GM21526 (cell line): Measurements from ENCODE around the gene ZBED4.
"Not testable (repeated sequence)": the region's sequence is repeated elsewhere in the genome, so short reads cannot be mapped to it uniquely, and the experiment has no call there.

Experiments
- ATAC-seq: cut with Tn5 transposase; IDR thresholded peaks from one replicate; pipeline ENCODE4 v1.9.1; 2021; ENCODE audit warnings: moderate library complexity; ENCODE audit not compliant: unreplicated experiment, low FRiP score

Gene ZBED4

GRCh38 chr22:49826603-49827270 lies 26.9 kb upstream of the ZBED4 start:
- ATAC-seq: no peak

GRCh38 chr22:49827271-49827852 lies 26.3 kb upstream of the ZBED4 start:
- no peak for ATAC-seq

- ATAC-seq: no peak
These were observed 25.6 kb upstream of the ZBED4 start, which contains the start of gene BRD1 for GRCh38 chr22:49827853-49828598. BRD1 (minus strand) TSS chr22:49827873; CDS start chr22:49824317, 3,556 bp downstream.

- ATAC-seq: no peak
These were observed 25.1 kb upstream of the ZBED4 start for GRCh38 chr22:49828599-49828965.

GRCh38 chr22:49829044-49829853 lies 24.4 kb upstream of the ZBED4 start:
- ATAC-seq: no peak

GRCh38 chr22:49833340-49834007 lies 20.2 kb upstream of the ZBED4 start:
- ATAC-seq: no peak

- no peak for ATAC-seq
These were observed 14.6 kb upstream of the ZBED4 start for GRCh38 chr22:49838771-49839717.

- ATAC-seq: no peak
These were observed 8.4 kb upstream of the ZBED4 start for GRCh38 chr22:49845241-49845640.

- no peak for ATAC-seq
These were observed 7.8 kb upstream of the ZBED4 start for GRCh38 chr22:49845666-49846459.

- no peak for ATAC-seq
These were observed 5.6 kb upstream of the ZBED4 start for GRCh38 chr22:49847751-49848689.

GRCh38 chr22:49848690-49849160 lies 4.9 kb upstream of the ZBED4 start:
- ATAC-seq: no peak

GRCh38 chr22:49849161-49850020 lies 4.3 kb upstream of the ZBED4 start:
- no peak for ATAC-seq

- ATAC-seq: no peak
These were observed 3.4 kb upstream of the ZBED4 start for GRCh38 chr22:49850021-49850911.

- no peak for ATAC-seq
These were observed 2.5 kb upstream of the ZBED4 start for GRCh38 chr22:49850959-49851802.

- ATAC-seq: not testable (repeated sequence)
These were observed 1.1 kb upstream of the ZBED4 start for GRCh38 chr22:49852568-49852897.
